ENCODE measurements around the gene XDH. TPM values are rescaled to one million over a fixed set of nuclear protein-coding genes. Genes with fewer than 3 reads are reported as not detected.

Gene XDH
- polyA plus RNA-seq, 1 donor from 2014 or later: not detected

DNA sequence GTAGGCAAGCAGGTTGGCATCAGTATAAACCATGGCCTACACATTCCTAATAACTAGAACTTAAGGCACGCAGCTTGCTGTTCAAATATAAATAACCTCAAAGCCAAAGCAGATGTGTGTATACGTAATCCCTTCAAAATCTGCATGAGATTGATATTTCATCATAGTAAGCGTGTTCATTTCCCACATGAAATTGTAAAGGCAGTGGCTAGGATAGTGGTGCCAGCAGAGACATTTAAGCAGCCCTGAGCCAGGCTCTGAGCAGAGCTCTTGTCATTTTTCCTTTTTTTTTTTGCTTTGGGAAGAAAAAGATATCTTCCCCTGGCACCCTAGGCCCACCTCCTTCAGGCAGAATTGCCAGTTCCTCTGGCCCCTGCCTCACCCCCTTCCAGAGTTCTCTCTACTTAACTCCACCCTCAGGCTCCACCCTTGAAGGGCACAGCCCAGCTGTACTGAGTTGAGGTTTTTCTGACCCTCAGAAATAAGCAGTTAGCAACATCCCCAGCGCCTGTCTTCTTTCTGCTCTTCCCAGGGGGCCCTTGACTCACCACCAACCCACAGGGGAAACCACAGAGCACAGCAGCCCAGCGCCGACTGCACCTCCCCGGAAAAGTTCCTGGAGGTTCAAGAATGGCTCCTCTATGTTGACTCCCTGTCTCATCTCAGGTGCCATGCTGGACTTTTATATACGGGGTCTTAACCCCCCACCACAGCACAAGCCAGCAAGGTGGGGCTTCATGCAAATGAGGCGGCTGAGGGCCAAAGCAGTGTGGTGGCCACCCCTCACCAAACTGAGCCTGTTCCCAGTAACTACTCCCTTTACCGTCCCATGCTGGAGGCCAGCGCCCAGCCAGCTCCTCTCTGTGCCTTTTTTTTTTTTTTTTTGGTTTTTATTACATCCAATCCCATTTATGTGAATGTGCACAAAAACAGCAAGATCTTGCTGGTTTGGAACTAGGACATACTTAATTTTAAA is 95.9 kb downstream of the XDH start:
- Mint-ChIP-seq H3K4me1 (peaks cover 41 to 47% (median 45%) of the 10 kb centered on the region in 3 donors), H3K27me3 (no peaks in the 10 kb centered on the region), H3K27ac (peak overlapping the region; percentile 61 to 84 (median 76)), H3K36me3 (no peaks in the 10 kb centered on the region), H3K4me3 (peak overlapping the region; percentile 1 to 83 (median 40)), H3K9me3 (no peaks in the 10 kb centered on the region)

DNA sequence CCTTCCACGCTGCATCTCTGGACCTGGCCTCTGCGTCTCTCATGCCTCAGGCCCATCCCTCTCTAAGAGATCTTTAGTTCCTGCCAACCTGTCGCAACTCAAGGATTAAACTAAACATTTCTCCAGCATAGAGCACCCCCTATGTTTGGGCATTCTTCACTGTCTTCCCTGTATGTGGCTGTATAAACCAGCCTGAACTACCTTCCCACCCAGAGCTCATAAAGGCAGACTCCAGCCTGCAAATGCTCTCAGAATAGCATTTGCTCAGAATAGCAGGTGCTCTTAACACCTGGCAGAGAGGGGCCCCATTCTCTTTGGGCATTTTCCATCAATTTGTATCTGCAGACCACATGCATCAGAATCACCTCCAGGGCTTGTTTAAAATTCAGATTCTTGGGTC is 97.1 kb downstream of the XDH start:
- H3K27ac Mint-ChIP-seq: peak overlapping the region in 1 of 3 donors; percentile 69
- H3K4me1 Mint-ChIP-seq: peaks cover 34 to 37% (median 37%) of the 10 kb centered on the region in 3 donors
- H3K4me3 Mint-ChIP-seq: peak overlapping the region in 1 of 4 donors; percentile 60
- H3K9me3 Mint-ChIP-seq: no peaks in the 10 kb centered on the region
- H3K36me3 Mint-ChIP-seq: no peaks in the 10 kb centered on the region
- no peaks in the 10 kb centered on the region for H3K27me3 Mint-ChIP-seq

DNA sequence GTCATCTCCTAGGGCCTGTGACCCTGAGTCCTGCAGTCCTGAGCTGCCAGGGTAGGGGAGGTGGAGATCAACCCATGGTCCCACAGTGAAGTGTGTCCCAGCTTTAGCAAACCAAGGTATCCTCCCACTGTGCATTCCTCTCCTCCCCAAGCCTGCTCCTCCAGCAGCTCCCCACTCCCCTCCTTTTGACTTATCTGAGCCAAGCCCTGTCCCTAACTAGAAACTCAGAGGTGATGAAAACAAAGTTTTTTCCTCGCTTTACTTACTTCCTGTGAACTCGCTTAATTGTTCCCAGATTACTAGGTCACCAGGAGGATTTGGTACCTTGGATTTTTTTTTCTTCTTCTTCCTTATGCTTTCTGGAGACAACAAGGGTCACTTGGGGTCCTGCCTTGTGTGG is 99.8 kb downstream of the XDH start:
- peaks cover 0 to 2% (median 1%) of the 10 kb centered on the region in 3 donors for H3K9me3 Mint-ChIP-seq
- H3K36me3 Mint-ChIP-seq: no peaks in the 10 kb centered on the region
- H3K4me1 Mint-ChIP-seq: peaks cover 21 to 33% (median 28%) of the 10 kb centered on the region in 3 donors
- peaks cover 6% of the 10 kb centered on the region for H3K27me3 Mint-ChIP-seq
- H3K4me3 Mint-ChIP-seq: no peak overlapping the region
- H3K27ac Mint-ChIP-seq: no peak overlapping the region

DNA sequence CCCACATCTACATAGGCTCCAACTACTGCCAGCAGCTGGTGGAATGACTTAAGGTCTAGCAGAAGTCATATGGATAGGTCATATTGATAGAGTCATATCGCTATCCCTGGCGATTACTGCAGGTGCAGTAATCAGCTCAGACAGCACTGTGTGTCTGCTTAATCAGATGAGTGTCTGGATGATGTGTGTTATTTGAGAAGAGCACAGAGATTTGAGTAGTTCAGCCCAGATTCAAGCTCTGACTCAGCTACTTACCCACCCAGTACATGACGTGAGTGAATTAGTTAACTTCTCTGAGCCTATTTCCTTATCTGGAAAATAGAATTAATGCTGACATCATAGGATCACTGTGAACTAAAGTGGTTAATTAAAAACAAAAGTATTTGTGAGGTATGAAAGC is 101.6 kb downstream of the XDH start:
- H3K27me3 Mint-ChIP-seq: peaks cover 6% of the 10 kb centered on the region
- H3K27ac Mint-ChIP-seq: peak overlapping the region in 1 of 3 donors; percentile 52
- H3K36me3 Mint-ChIP-seq: no peaks in the 10 kb centered on the region
- H3K9me3 Mint-ChIP-seq: peaks cover 0 to 4% (median 3%) of the 10 kb centered on the region in 3 donors
- peaks cover 4 to 16% (median 13%) of the 10 kb centered on the region in 3 donors for H3K4me1 Mint-ChIP-seq
- H3K4me3 Mint-ChIP-seq: no peak overlapping the region

DNA sequence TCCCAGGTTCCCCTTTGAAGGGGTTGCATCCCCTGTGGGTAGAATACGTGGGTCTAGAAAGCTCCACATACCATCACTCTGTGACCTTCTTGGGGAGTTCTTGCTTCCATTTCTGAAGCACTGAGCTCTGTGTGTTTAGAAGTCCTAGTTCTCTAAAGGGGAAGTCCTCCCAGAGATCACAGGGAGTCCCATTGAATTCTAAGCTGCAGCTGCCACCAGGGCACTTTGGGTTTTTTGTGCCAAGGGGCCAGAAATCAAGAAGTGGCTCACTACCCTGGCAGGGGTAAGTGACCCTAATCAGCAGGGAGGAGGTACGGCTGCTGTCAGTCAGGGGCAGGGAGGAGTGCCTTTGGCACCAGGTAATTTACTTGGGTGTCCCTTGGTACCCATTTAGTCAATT is 109.7 kb downstream of the XDH start:
- Mint-ChIP-seq H3K27ac (no peak overlapping the region), H3K27me3 (no peaks in the 10 kb centered on the region), H3K36me3 (no peaks in the 10 kb centered on the region), H3K9me3 (peaks cover 0 to 2% (median 1%) of the 10 kb centered on the region in 3 donors), H3K4me3 (no peak overlapping the region), H3K4me1 (peaks cover 0 to 3% (median 0%) of the 10 kb centered on the region in 3 donors)

DNA sequence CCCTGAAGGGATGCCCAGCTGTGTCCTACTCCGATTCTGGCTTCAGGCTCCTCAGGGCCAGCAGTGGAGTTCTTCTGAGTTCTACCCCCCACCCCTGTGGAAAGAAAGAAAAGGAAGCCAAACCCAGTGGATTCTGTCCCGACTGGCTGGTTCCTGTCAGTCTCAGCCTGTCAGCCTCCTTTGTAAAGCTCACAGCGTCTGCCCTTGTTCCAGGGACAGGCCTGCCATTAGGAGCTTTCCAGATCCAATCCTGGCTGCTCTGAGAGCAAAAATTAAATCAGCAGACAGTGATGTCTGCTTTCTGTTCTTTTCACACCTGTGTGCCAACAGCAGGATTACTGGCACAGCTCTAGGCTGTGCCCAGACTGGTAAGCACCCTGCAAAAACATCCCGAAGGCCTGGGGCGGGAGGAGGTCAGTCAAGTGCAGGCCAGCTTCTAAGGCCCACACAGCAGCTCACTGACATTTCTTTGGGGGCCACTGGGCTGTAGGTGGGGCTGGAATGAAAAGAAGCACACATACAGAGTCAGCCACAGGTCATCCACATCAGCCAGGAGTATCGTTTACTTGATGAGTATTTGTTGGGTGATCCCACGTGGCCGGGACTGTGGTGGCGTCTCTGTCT is 111.5 kb downstream of the XDH start:
- no peak overlapping the region for H3K4me3 Mint-ChIP-seq
- H3K9me3 Mint-ChIP-seq: no peaks in the 10 kb centered on the region
- no peaks in the 10 kb centered on the region for H3K27me3 Mint-ChIP-seq
- no peak overlapping the region for H3K27ac Mint-ChIP-seq
- H3K36me3 Mint-ChIP-seq: no peaks in the 10 kb centered on the region
- peaks cover under 1 to 3% (median under 1%) of the 10 kb centered on the region in 3 donors for H3K4me1 Mint-ChIP-seq

DNA sequence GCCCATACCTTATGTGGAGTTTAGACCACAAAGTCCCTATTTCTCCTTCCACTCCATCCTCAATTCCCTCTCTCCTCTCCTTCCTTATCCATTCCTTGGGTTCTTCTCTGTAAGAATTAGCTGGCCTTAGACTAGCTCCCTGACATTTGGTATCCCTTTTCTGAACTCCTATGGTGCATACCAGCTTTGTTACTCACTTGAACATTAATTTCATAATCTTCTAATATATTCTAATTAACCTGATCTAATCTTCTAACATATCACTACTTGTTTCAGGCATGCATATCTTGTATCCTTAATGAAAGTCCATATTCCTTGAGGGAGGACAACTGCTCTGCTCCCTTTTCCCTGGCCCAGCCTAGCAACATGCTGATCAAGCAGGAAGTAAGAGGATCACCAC is 114.2 kb downstream of the XDH start:
- no peak overlapping the region for H3K27ac Mint-ChIP-seq
- no peak overlapping the region for H3K4me3 Mint-ChIP-seq
- H3K4me1 Mint-ChIP-seq: peaks cover 7% of the 10 kb centered on the region in 3 donors
- H3K36me3 Mint-ChIP-seq: no peaks in the 10 kb centered on the region
- H3K27me3 Mint-ChIP-seq: no peaks in the 10 kb centered on the region
- H3K9me3 Mint-ChIP-seq: no peaks in the 10 kb centered on the region

DNA sequence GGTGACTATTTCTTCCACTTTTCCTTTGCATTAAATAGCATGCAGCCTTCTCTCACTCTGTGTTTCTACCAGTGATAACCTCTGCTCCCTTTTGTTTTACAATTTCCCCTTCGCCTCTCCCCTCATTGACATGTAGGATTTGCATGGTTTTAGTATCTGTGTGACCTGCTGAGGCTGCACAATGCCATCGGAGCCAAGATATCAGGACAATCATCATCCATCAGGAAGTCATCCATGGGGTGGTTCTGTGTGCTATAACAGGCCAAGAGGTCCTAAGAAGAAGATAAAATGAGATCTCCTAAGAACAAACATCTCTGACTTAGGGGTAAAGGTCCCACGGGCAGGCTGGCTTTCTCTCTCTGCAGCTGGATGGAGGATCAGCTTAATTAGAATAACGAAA is 115.0 kb downstream of the XDH start:
- H3K36me3 Mint-ChIP-seq: no peaks in the 10 kb centered on the region
- H3K27ac Mint-ChIP-seq: no peak overlapping the region
- H3K27me3 Mint-ChIP-seq: no peaks in the 10 kb centered on the region
- no peak overlapping the region for H3K4me3 Mint-ChIP-seq
- H3K4me1 Mint-ChIP-seq: peaks cover 7% of the 10 kb centered on the region in 3 donors
- H3K9me3 Mint-ChIP-seq: no peaks in the 10 kb centered on the region

DNA sequence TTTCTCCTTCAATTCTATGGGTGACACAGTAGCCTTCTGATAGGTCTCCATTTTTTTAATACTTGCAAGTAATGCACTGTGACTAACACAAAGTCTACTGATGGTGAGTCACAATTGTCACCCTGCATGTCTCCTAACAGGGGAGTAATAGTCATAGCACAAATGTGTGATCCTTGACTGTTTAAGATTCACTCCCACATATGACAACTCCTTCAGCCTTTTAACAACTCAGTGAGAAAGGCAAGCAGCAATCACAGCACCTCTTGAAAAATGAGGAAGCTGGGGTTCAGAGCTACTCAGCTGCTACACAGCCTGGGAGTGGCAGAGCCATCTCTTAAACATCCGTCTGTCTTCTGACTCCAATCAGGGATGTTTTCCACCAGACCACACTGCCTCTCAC is 116.8 kb downstream of the XDH start:
- H3K4me1 Mint-ChIP-seq: peaks cover 7% of the 10 kb centered on the region in 3 donors
- peak overlapping the region in 1 of 3 donors; percentile 16 for H3K27ac Mint-ChIP-seq
- no peaks in the 10 kb centered on the region for H3K36me3 Mint-ChIP-seq
- no peaks in the 10 kb centered on the region for H3K27me3 Mint-ChIP-seq
- no peaks in the 10 kb centered on the region for H3K9me3 Mint-ChIP-seq
- H3K4me3 Mint-ChIP-seq: no peak overlapping the region

DNA sequence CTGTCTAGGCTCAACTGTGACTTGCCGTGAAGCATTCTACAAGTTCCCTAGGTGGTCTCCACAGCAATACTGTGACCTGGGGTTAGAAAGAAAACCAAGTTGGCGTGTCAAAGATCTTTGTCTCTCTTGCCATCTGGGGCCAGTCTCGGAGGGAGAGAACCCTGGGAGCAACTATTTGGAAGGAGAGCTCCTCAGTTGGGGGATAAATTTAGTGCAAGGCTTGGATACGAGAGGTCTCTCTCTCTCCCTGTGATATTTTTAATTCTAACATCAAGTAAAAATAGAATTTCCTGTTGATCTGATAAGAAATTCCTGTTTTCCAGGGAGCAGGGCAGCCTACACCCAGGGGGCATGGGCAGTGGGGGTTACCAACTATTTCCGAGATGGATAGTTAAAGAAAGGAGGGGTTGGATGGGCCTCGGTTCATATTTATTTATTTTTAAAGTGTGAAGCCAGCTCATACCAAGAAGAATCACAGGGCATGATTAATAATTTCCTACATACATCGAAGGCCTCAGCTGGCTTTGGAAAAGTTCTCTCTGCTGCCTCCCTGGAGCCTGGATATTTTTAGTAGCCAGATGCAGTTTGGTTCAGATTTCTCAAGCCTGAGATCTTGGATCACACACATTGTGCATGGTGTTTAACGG is 117.8 kb downstream of the XDH start:
- H3K27me3 Mint-ChIP-seq: no peaks in the 10 kb centered on the region
- peak overlapping the region in 1 of 3 donors; percentile 63 for H3K27ac Mint-ChIP-seq
- H3K4me3 Mint-ChIP-seq: no peak overlapping the region
- H3K9me3 Mint-ChIP-seq: no peaks in the 10 kb centered on the region
- H3K36me3 Mint-ChIP-seq: no peaks in the 10 kb centered on the region
- peaks cover 7% of the 10 kb centered on the region in 3 donors for H3K4me1 Mint-ChIP-seq

DNA sequence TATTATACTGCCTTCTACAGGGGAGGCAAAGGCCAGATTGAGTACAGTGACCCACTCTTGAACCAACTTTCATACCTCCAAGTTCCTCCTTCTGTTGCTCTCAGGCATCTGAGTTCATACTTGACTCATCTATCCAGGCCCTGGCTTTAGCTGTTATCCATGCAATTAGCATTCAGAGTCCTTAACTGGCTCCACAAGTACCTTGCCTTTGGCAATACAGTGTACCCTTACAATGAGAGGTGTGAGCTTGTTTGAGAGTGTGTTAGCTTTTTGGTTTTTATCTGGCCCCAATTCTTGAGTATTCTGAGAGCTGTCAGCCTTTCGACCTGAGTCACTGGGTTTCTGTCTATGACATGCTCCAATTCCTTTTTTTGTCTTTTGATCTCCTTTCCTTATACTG is 120.3 kb downstream of the XDH start:
- Mint-ChIP-seq H3K4me3 (no peak overlapping the region), H3K27ac (no peak overlapping the region), H3K27me3 (no peaks in the 10 kb centered on the region), H3K36me3 (peaks cover 4% of the 10 kb centered on the region), H3K9me3 (no peaks in the 10 kb centered on the region), H3K4me1 (peaks cover 7 to 8% (median 7%) of the 10 kb centered on the region in 3 donors)

DNA sequence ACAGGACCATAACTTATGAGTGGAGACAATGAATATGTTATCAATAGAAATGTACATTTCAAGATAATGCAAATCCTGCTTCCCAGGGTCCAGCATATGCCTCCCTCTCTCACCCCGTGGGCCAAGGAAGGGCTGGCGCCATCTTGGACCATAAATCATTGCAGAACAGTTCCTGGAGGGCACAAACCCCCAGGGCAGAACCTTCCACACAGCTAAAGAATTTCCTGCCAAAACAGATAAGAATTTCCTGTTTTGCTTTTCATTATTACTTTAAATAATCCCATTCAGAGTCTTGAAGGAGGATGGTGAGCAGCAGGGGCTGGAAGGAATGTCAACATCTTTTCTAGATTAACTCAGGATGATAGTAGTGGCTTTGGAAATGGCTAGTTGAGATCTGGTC is 126.9 kb downstream of the XDH start:
- Mint-ChIP-seq H3K4me1 (peaks cover 8 to 10% (median 10%) of the 10 kb centered on the region in 3 donors), H3K27me3 (no peaks in the 10 kb centered on the region)

DNA sequence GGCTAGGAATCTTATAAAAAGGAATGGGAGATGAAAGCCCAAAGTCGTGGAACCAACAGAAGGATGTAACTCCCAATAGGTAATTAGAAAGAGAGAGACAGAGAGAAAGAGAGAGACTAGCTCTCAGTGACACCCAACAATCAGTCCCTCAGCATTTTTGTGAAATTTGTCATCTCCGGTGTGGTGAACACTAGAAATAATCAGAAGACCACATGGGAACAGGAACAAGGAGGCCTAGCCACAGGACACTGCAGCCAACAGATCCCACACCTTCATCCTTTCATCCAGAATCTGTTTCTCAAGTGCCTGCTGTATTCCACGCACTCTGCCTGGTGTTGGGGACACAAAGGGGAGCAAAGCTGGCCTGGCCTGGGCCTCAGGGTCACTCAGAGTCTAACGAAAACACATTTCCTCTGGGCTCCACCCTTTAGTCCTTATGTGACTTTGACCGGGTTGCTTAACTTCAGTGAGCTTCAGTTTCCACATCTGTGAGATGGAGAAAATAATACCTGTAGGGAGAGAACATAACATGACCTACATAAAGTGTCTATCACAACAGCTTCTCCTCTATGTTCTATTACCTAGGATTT is 127.5 kb downstream of the XDH start:
- H3K27ac Mint-ChIP-seq: no peak overlapping the region
- peaks cover 8 to 16% (median 10%) of the 10 kb centered on the region in 3 donors for H3K4me1 Mint-ChIP-seq
- peaks cover 8% of the 10 kb centered on the region for H3K36me3 Mint-ChIP-seq
- no peak overlapping the region for H3K4me3 Mint-ChIP-seq
- no peaks in the 10 kb centered on the region for H3K9me3 Mint-ChIP-seq
- H3K27me3 Mint-ChIP-seq: no peaks in the 10 kb centered on the region

More for the DNA sequence above, 126.9 kb downstream of the XDH start:
- H3K36me3 Mint-ChIP-seq: peaks cover 8% of the 10 kb centered on the region
- H3K9me3 Mint-ChIP-seq: no peaks in the 10 kb centered on the region
- H3K4me3 Mint-ChIP-seq: no peak overlapping the region
- H3K27ac Mint-ChIP-seq: no peak overlapping the region

DNA sequence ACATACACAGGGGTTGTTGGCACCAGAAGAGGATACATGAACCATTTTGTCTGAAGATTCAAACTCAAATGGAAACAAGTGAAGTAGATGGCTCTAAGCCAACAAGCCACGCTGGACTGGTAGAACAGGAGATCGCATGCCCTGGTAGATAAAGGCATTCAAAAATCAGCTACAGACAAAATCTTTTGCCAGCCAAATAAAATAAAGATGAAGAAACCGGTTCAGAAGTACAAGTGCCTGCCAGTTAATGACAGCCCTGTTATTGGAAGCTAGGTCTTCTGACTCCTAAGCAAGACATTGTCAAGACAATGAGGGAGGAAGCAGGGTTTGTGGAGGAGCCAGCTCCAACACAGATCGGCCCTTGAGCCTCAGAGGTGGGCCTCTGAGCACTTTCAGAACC is 128.3 kb downstream of the XDH start:
- Mint-ChIP-seq H3K27ac (peak overlapping the region in 1 of 3 donors; percentile 10), H3K4me1 (peaks cover 8 to 20% (median 13%) of the 10 kb centered on the region in 3 donors), H3K36me3 (peaks cover 8% of the 10 kb centered on the region), H3K4me3 (no peak overlapping the region), H3K27me3 (no peaks in the 10 kb centered on the region), H3K9me3 (no peaks in the 10 kb centered on the region)

All from IgD-negative memory B cell (primary cell).